Cardiac muscle cell (in vitro differentiated cells and primary cell): ENCODE measurements around the gene DCAF12. TPM values are rescaled to one million over a fixed set of nuclear protein-coding genes. Genes with fewer than 3 reads are reported as not detected.
A peak's percentile ranks its signal among the peaks of the same experiment; 100 is the strongest.

Experiments
- DNase-seq, 2 donors: peaks; one replicate each; pipeline versions ENCODE4 v3.0.0 to v3.0.0-alpha.2; 2010 to 2017; ENCODE audit warnings: low read depth in 1 of 2, low spot score in 1 of 2
- H3K27ac ChIP-seq: fragments of 200-600 bp; sonication (generic); 2 replicates; pipeline ENCODE4 v1.5.1; 2016
- H3K27me3 ChIP-seq: fragments of 200-600 bp; sonication (generic); 2 replicates; pipeline ENCODE4 v1.6.0; 2016; ENCODE audit warnings: control low read depth
- H3K36me3 ChIP-seq: fragments of 200-600 bp; sonication (generic); 2 replicates; pipeline ENCODE4 v1.5.1; 2016; ENCODE audit warnings: control low read depth
- H3K4me1 ChIP-seq: fragments of 200-600 bp; sonication (generic); 2 replicates; pipeline ENCODE4 v1.8.1; 2017; ENCODE audit warnings: low read depth, mild to moderate bottlenecking, mixed run types
- H3K4me3 ChIP-seq: fragments of 200-600 bp; sonication (generic); 2 replicates; pipeline ENCODE4 v1.5.1; 2016; ENCODE audit warnings: mild to moderate bottlenecking
- H3K9me3 ChIP-seq: fragments of 200-600 bp; sonication (generic); 2 replicates; pipeline ENCODE4 v1.5.1; 2017; ENCODE audit warnings: low read depth, mild to moderate bottlenecking, control low read depth
- polyA plus RNA-seq: library from polyadenylated mRNA; unstranded; fragments of >200 nt; fragmentation: Nextera tagmentation; extraction: Ambion mirVana; gene quantifications from 2 replicates; pipeline ENCODE4 v1.2.1, GENCODE V29; 2016
- total RNA-seq: library from RNA; depleted of rRNA; stranded (reverse); fragments of >200 nt; gene quantifications from 2 replicates; pipeline ENCODE4 v1.2.3, GENCODE V29; 2016
- TF ChIP-seq, protein P1 (sequence below): IDR thresholded peaks from 2 replicates; pipeline ENCODE4 v1.5.1; 2012; ENCODE audit warnings: low read depth, mild to moderate bottlenecking, low read length

The DCAF12 gene
- total and polyA plus RNA-seq, 2 experiments from 2014 or later, result 27.1 to 31.7 TPM

- Histone ChIP-seq H3K4me1 (no peaks in the 10 kb centered on the region), H3K36me3 (no peaks in the 10 kb centered on the region), H3K4me3 (no peak overlapping the region), H3K9me3 (no peaks in the 10 kb centered on the region), H3K27ac (no peak overlapping the region), H3K27me3 (no peaks in the 10 kb centered on the region)
- TF ChIP-seq, protein P1, sequence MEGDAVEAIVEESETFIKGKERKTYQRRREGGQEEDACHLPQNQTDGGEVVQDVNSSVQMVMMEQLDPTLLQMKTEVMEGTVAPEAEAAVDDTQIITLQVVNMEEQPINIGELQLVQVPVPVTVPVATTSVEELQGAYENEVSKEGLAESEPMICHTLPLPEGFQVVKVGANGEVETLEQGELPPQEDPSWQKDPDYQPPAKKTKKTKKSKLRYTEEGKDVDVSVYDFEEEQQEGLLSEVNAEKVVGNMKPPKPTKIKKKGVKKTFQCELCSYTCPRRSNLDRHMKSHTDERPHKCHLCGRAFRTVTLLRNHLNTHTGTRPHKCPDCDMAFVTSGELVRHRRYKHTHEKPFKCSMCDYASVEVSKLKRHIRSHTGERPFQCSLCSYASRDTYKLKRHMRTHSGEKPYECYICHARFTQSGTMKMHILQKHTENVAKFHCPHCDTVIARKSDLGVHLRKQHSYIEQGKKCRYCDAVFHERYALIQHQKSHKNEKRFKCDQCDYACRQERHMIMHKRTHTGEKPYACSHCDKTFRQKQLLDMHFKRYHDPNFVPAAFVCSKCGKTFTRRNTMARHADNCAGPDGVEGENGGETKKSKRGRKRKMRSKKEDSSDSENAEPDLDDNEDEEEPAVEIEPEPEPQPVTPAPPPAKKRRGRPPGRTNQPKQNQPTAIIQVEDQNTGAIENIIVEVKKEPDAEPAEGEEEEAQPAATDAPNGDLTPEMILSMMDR, result no peak
- no peak for DNase-seq
Measured at GRCh38 chr9:34133436-34133949, 7.0 kb upstream of the DCAF12 start.

DNA sequence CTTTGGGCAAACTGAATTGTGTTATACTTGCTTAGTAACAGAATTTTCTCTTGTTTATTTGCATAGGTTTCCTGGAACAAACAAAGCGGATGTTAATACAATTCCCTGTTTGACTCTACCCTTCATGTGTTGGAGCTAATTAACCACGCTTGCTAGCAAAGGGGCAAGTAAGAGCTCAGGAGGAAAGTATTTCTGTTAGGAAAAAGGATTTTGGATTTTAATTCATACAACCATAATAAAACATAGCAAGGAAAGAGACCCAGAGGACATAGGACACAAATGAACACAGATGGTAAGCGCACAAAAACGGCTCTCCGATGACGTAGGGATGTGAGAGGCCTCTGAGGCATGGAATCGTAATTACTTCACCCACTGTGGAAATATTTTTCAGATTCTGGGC is 5.1 kb upstream of the DCAF12 start:
- DNase-seq, result no peak
- H3K27ac ChIP-seq, result no peak overlapping the region
- TF ChIP-seq, protein P1, result no peak
- no peaks in the 10 kb centered on the region for H3K36me3 ChIP-seq
- H3K4me1 ChIP-seq, result peaks cover 11% of the 10 kb centered on the region
- H3K27me3 ChIP-seq, result no peaks in the 10 kb centered on the region
- no peak overlapping the region for H3K4me3 ChIP-seq
- H3K9me3 ChIP-seq, result no peaks in the 10 kb centered on the region

DNA sequence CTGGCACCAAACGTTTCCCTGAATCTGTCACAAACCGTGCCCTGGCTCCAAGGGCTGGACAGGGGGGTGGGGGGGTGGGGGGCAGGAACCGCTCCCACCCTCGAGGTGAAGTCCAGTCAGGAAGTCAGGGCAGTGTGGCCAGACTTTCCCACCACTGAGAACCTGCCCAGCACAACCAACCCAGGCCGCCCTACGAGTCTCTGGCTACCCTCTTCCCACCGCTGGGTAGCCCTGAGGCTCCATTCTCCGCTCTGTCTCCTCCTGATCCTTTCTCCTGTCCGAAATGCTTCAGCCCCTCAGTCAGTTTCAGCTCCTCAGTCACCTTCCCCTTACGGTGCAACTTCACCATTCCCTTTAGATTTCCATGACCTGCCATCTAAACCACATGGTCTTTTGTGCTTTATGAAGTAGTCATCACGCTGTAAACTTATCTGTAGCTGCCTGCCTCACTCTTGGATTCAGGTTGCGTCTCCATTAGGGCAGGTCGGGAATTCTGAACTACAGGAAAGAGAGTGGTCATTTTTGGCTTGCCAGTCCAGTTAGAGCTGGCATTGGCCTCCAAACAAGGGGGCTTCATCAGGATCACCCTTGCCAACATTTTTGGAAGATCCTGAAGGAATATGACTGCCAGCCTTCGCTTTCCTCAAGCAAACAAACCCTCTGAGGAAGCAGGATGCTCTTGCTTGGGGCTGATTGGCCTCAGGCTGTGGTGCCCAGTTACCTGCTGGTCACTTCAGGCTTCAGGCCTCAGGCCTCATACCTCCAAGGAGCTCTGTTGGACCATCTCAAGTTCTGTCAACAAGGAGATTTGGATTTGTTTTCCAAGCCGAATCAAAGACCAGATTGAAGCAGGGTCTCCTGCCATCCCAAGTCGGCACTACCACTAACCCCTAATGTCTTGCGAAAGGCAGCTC is 794 bp upstream of the DCAF12 start:
- H3K4me1 ChIP-seq, result peaks cover 23% of the 10 kb centered on the region
- H3K9me3 ChIP-seq, result no peaks in the 10 kb centered on the region
- peaks cover 5% of the 10 kb centered on the region for H3K36me3 ChIP-seq
- TF ChIP-seq, protein P1, result no peak
- H3K27me3 ChIP-seq, result no peaks in the 10 kb centered on the region
- H3K4me3 ChIP-seq, result peak overlapping the region; percentile 70
- DNase-seq, result no peak
- H3K27ac ChIP-seq, result peak overlapping the region; percentile 91

GRCh38 chr9:34125681-34126206 is 754 bp downstream of the DCAF12 start:
- Histone ChIP-seq H3K4me1 (peaks cover 23% of the 10 kb centered on the region), H3K27me3 (no peaks in the 10 kb centered on the region), H3K4me3 (peak overlapping the region; percentile 70), H3K9me3 (no peaks in the 10 kb centered on the region), H3K27ac (peak overlapping the region; percentile 91), H3K36me3 (peaks cover 5% of the 10 kb centered on the region)
- peak; percentile 15 for DNase-seq
- TF ChIP-seq, protein P1, result peak; percentile 9

GRCh38 chr9:34124926-34125325 is 1.6 kb downstream of the DCAF12 start:
- Histone ChIP-seq H3K36me3 (peaks cover 5% of the 10 kb centered on the region), H3K27ac (no peak overlapping the region), H3K27me3 (no peaks in the 10 kb centered on the region), H3K9me3 (no peaks in the 10 kb centered on the region), H3K4me3 (peak overlapping the region; percentile 70), H3K4me1 (peaks cover 23% of the 10 kb centered on the region)
- peak in 1 of 2 donors; percentile 15 for DNase-seq
- TF ChIP-seq, protein P1, result no peak
